ENCODE data around the gene IRF2.

DNA sequence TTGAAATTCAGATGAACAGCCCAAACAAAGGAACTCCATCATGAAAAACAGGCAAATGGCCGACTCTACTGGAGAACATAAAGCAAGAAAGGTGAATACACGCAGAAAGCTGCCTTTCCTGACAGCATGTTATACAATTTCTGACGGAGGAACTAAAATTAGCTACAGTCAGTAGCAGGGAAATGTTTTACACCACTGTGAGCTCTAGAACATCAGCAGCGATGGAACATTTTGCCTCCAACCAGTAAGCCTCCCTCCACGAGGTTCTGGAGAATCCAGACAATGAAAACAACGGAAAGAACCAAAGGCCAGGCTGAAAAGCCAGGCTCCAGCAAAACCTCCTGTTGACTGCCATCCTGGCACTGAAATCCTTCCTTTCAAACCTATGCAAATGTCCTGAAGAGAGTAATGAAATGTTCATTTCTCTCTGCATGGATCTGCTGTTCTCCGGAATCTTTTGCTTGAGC lies 78.9 kb downstream of the IRF2 start:
- TF ChIP-seq, protein P1, sequence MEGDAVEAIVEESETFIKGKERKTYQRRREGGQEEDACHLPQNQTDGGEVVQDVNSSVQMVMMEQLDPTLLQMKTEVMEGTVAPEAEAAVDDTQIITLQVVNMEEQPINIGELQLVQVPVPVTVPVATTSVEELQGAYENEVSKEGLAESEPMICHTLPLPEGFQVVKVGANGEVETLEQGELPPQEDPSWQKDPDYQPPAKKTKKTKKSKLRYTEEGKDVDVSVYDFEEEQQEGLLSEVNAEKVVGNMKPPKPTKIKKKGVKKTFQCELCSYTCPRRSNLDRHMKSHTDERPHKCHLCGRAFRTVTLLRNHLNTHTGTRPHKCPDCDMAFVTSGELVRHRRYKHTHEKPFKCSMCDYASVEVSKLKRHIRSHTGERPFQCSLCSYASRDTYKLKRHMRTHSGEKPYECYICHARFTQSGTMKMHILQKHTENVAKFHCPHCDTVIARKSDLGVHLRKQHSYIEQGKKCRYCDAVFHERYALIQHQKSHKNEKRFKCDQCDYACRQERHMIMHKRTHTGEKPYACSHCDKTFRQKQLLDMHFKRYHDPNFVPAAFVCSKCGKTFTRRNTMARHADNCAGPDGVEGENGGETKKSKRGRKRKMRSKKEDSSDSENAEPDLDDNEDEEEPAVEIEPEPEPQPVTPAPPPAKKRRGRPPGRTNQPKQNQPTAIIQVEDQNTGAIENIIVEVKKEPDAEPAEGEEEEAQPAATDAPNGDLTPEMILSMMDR (IDR thresholded peaks at IDR 0.05) = no peak
- TF ChIP-seq ZFX (IDR thresholded peaks at IDR 0.05; ENCODE audit: borderline replicate concordance) = no peak

Measured in 22Rv1 (cell line).